Measurements from ENCODE around the gene SSBP2.
A peak's percentile ranks its signal among the peaks of the same experiment; 100 is the strongest.
"Not testable (repeated sequence)": the region's sequence is repeated elsewhere in the genome, so short reads cannot be mapped to it uniquely, and the experiment has no call there.

SSBP2 gene

GRCh38 chr5:81724571-81724970, 26.3 kb downstream of the SSBP2 start:
- no peak for DNase-seq

DNA sequence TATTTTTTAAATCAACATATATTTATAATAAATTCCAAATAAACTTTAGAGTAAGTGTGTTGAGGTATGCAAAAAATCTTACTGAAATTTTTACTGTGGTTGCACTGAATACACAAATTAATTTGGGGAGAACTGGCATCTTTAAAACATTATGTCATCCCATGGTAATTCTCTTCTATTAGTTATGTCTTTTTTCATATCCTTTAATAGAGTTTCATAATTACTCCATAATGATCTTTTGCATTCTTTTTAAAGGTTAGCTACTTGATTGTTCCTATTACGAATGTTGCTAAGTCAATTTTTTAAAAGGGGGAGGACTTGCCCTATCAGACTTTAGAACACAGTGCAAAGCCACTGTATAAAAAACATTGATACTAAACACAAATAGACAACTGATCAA, 26.8 kb downstream of the SSBP2 start:
- DNase-seq: no peak

DNA sequence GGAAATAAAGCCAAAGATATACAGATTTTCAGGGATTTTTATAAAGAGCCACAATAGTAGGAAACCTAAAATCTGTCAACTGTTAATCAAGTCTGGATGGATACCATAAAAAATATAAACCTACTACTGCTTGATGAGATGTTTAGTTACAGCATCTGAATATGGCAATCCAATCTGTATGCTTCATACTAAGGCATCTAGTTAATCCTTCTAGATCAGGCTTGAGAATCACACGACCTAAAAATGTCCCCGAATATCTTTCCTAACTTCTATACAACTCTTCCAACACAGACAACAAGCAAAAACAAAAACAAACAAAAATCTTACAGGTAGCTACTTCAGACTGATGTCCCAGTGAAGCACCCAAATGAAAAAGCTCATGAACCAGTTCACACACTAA, 29.8 kb downstream of the SSBP2 start:
- no peak for DNase-seq

- no peak for DNase-seq
These were observed 31.1 kb downstream of the SSBP2 start for GRCh38 chr5:81719743-81720345.

GRCh38 chr5:81718300-81718699, 32.6 kb downstream of the SSBP2 start:
- DNase-seq: no peak

DNA sequence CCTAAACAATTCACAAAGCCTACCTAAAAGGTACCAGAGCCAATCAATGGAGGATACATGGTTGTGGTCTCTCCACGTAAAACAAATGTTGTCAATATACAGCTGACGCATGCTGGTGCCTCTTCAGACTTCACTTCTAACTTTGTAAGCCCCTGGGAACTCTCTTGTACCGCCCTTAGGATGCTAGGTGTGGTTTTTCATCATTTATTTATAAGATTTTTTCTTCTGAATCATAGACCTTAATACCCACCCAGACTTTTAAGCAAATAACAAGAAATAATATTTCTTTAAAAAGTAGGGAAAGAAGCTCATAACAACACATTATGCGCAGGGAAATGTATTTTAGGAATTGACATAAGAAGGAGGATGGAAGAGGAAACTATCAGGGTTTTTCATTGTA, 33.0 kb downstream of the SSBP2 start:
- no peak for DNase-seq

DNA sequence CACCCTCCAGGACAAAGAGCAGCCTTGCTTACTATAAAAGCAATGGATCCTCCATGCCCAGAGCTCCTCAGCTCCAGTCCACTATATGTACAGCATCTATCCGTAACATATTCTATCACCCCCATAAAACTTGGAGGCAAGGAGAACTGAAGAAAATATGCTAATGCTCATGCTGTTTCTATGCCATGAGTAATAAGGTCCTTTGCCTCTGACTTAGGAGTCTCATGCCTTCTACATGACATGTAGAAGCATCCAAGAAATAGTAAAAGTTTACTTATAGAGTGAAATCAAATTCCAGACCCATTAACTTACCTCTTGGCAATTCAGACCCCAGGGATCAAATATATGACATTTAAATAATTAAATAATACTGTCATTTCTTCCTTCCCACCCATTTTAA, 33.7 kb downstream of the SSBP2 start:
- DNase-seq: no peak

DNA sequence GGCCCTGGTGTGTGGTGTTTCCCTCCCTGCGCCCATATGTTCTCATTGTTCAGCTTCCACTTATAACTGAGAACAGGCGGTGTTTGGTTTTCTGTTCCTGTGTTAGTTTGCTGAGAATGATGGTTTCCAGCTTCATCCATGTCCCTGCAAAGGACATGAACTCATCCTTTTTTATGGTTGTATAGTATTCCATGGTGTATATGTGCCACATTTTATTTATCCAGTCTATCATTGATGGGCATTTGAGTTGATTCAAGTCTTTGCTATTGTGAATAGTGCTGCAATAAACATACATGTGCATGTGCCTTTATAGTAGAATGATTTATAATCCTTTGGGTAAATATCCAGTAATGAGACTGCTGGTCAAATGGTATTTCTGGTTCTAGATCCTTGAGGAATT, 36.8 kb downstream of the SSBP2 start:
- DNase-seq: not testable (repeated sequence)

DNA sequence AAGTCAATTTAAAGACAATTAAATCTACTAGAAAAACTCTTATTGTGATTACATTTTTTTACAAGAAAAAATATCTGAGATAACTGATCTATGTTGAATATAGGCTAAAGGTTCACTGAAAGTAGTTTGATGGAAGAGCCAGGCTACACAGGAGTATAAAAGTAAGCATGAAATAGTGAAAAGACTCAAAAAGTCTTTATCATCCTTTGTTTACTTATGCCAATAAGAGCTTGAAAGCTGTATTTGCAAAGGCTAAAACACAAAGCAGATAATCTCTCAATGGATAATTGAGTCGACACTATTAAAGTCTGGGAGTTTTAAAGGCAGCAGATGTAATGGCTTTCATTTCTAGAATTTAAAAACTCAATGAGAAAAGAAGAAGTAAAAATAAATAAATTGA, 42.0 kb downstream of the SSBP2 start:
- DNase-seq: peak; percentile 54

GRCh38 chr5:81703840-81704239, 47.1 kb downstream of the SSBP2 start:
- DNase-seq: no peak

- DNase-seq: no peak
These were observed 50.7 kb downstream of the SSBP2 start for GRCh38 chr5:81700166-81700565.

DNA sequence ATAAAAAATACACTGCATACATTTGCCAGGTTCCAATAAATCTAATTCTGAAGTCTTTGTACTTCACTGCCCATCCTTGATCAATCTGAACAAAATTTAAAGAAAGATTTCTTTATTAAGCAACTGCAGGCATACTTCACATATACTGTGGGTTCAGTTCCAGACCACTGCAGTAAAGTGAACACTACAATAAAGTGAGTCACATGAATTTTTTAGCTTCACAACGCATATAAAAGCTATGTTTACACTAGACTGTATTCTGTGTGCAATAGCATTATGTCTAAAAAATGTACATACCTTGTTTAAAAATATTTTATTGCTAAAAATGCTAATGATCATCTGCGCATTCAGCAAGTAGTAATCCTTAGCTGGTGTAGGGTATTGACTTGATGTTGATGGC, 52.1 kb downstream of the SSBP2 start:
- no peak for DNase-seq

- no peak for DNase-seq
These were observed 54.2 kb downstream of the SSBP2 start for GRCh38 chr5:81696418-81697397.

DNA sequence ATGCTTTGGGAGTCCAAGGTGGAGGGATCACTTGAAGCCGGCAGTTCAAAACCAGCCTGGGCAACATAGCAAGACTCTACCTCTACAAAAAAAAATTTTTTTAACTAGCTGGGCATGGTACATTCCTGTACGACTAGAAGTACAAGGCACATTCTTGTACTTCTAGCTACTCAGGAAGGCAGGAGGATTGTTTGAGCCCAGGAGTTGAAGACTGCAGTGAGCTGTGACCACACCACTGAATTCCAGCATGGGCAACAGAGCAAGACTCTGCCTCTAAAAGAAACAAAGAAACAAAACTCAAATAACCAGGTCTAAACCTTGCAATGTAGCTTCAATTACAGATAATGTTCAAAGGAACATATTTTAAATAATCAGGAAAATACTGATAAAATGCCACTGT, 56.2 kb downstream of the SSBP2 start:
- no peak for DNase-seq

GRCh38 chr5:81688215-81688614, 62.7 kb downstream of the SSBP2 start:
- DNase-seq: no peak

GRCh38 chr5:81687292-81687691, 63.6 kb downstream of the SSBP2 start:
- DNase-seq: no peak

DNA sequence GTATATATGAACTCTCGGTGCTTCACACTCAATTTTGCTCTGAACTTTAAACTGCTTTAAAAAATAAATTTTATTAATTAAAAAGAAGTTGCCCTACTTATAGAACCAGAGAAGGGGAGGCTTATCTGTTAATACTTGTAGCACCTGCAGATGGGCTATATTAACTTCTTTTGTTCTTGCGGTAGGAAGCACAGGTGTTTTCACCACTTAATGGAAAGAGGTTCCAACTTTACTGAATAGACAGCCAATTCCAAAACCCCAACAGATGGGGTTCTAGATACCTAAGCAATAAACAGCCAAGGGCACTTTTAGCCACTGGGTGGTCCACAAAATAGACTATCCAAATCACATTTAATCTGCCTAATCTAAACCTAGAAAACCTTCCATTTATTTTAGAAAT, 65.4 kb downstream of the SSBP2 start:
- DNase-seq: no peak

- no peak for DNase-seq
These were observed 71.0 kb downstream of the SSBP2 start for GRCh38 chr5:81679885-81680284.

DNA sequence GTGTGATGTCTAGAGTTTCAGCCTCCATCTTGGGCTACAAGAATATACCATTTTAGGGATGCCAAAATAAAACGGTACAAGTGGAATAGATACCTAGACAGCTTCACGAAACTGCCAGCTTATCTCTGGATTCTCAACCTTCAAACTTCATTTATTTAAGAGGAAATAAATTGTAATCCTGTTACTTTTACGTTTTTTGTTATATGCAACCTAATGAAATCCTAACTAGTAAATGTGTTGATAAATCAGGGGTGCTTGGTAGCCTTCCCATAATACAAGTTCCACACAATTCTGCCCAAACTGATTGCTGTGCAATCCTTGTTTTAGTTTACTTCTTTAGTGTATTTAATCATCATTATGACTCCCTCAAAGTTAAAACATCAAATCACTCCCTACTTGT, 75.5 kb downstream of the SSBP2 start:
- no peak for DNase-seq

- no peak for DNase-seq
These were observed 85.1 kb downstream of the SSBP2 start for GRCh38 chr5:81665795-81666194.

GRCh38 chr5:81660624-81661023, 90.3 kb downstream of the SSBP2 start:
- not testable (repeated sequence) for DNase-seq

GRCh38 chr5:81657386-81657785, 93.5 kb downstream of the SSBP2 start:
- no peak for DNase-seq

DNA sequence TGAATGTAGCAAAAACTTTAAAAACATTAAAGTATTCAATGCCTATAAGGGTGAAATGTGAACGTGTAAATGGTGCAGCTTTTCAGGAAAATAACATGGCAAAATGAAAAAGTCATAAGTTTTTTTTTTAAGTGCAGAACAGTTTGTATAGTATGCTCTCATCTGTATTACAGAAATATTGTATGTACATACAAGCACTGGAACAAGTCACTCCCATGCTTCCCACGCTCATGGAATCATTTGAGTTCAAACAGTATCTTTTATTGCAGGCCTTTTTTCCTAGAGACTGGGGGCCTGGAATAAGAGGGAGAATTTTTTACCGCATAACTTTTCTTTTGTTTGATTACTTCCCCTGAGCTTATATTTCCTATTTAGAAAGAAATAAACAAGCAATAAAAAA, 94.1 kb downstream of the SSBP2 start:
- DNase-seq: no peak

- DNase-seq: no peak
These were observed 99.9 kb downstream of the SSBP2 start for GRCh38 chr5:81650987-81651386.

Measured in NCI-H774 (cell line).